Common myeloid progenitor, CD34-positive (primary cell): ENCODE measurements around the gene WFDC9. TPM values are rescaled to one million over a fixed set of nuclear protein-coding genes. Genes with fewer than 3 reads are reported as not detected.
"Not testable (repeated sequence)": the region's sequence is repeated elsewhere in the genome, so short reads cannot be mapped to it uniquely, and the experiment has no call there.

Experiments
- CTCF ChIA-PET: fragments of 350-600 bp; sonication (Branson Sonifier 250); formaldehyde crosslinking; loops from one replicate; lab custom pipeline; 2021; ENCODE audit warnings: antibody characterized with exemption; lab: Charles Lee
- POLR2A ChIA-PET: fragments of 350-600 bp; sonication (Branson Sonifier 250); formaldehyde crosslinking; loops from one replicate; lab custom pipeline; 2021; ENCODE audit warnings: antibody characterized with exemption; lab: Charles Lee
- DNase-seq, 3 donors: peaks; one replicate each; pipeline versions ENCODE4 v3.0.0 to v3.0.0-alpha.2; 2013
- H3K27ac ChIP-seq, 2 experiments: 1 replicate in 1 of 2; 2 replicates in 1 of 2; pipeline ENCODE4 v1.7.0; 2013; ENCODE audit warnings: inconsistent platforms in 2 of 2, low read length in 2 of 2, mild to moderate bottlenecking in 2 of 2, low read depth in 1 of 2, moderate library complexity in 1 of 2; ENCODE audit not compliant: severe bottlenecking in 2 of 2, insufficient read depth in 1 of 2, poor library complexity in 1 of 2
- H3K27me3 ChIP-seq, 5 experiments: replicated peaks in 2 of 5; 1 replicate in 3 of 5; 2 replicates in 2 of 5; pipeline versions ENCODE4 v1.6.1 to v1.7.0; 2013; ENCODE audit warnings: low read length in 4 of 5, mild to moderate bottlenecking in 2 of 5, moderate library complexity in 2 of 5, inconsistent platforms in 1 of 5; ENCODE audit not compliant: insufficient read depth in 5 of 5, control insufficient read depth in 4 of 5
- H3K36me3 ChIP-seq, 4 experiments: 1 replicate in 2 of 4; 2 replicates in 2 of 4; pipeline versions ENCODE4 v1.6.1 to v1.7.0; 2013; ENCODE audit warnings: low read length in 3 of 4, control low read depth in 1 of 4, mild to moderate bottlenecking in 1 of 4; ENCODE audit not compliant: control insufficient read depth in 4 of 4, insufficient read depth in 4 of 4
- H3K4me1 ChIP-seq, 4 experiments: 1 replicate in 3 of 4; 2 replicates in 1 of 4; pipeline versions ENCODE4 v1.6.1 to v1.7.1; 2013; ENCODE audit warnings: low read length in 3 of 4, mild to moderate bottlenecking in 3 of 4, control low read depth in 1 of 4, inconsistent platforms in 1 of 4, moderate library complexity in 1 of 4; ENCODE audit not compliant: control insufficient read depth in 4 of 4, insufficient read depth in 4 of 4; ENCODE audit errors: control extremely low read depth in 1 of 4
- H3K4me3 ChIP-seq, 7 experiments: 1 replicate in 4 of 7; 2 replicates in 3 of 7; pipeline versions ENCODE4 v1.5.1 to v1.7.0; 2013; ENCODE audit warnings: mild to moderate bottlenecking in 7 of 7, low read length in 6 of 7, moderate library complexity in 6 of 7, inconsistent platforms in 2 of 7, low read depth in 2 of 7, control low read depth in 1 of 7; ENCODE audit not compliant: insufficient read depth in 4 of 7, control insufficient read depth in 1 of 7; ENCODE audit errors: extremely low read depth in 1 of 7
- H3K9me3 ChIP-seq, 5 experiments: 1 replicate in 4 of 5; 2 replicates in 1 of 5; pipeline versions ENCODE4 v1.6.1 to v1.7.1; 2013; ENCODE audit warnings: low read length in 4 of 5, mild to moderate bottlenecking in 2 of 5, inconsistent platforms in 1 of 5, low read depth in 1 of 5, moderate library complexity in 1 of 5; ENCODE audit not compliant: control insufficient read depth in 4 of 5, insufficient read depth in 2 of 5; ENCODE audit errors: control extremely low read depth in 1 of 5
- WGBS: methylation state at CpG from one replicate; pipeline ENCODE4 v1.1.5; 2013; ENCODE audit not compliant: insufficient coverage; 5-methylcytosine and 5-hydroxymethylcytosine counted together
- polyA plus RNA-seq: library from polyadenylated mRNA; unstranded; fragments of 120-200 nt; gene quantifications from one replicate; pipeline ENCODE4 v1.2.1, GENCODE V29; 2013

WFDC9 gene
- polyA plus RNA-seq, result not detected

DNA sequence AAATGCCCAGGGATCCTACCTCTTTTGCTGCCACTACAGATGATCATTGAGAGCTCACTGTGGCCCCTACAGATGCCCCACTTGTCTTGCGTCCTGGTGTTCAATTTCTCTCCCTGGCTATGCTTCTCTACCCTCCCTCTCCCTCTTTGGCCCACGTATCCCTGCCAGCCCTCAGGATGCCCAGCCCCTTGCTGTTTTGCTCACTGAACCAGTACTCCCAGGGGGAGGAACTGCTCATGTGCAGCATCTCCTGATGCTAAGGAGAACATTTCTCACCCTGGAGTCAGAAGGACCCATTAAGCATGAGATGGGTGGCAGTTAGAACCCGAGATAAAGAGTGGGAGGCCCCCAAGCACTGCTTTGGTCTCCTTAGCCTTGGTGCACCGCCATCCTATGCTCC is at the start of gene WFDC9:
WFDC9 (minus strand) TSS at position 101 of the 400 bp plus-strand sequence. CDS start 21,103 bp downstream, outside the sequence.
- ChIA-PET POLR2A (no interaction called here), CTCF (no interaction called here)
- Histone ChIP-seq H3K27ac (no peak within 1 kb of the TSS), H3K9me3 (no peaks in the 10 kb centered on the region), H3K4me1 (no peaks in the 10 kb centered on the region), H3K27me3 (peaks cover 0 to 2% (median 0%) of the 10 kb centered on the region in 5 experiments), H3K36me3 (no peaks in the 10 kb centered on the region), H3K4me3 (no peak within 1 kb of the TSS)
- DNase-seq, result no peak
- WGBS, result 96% methylated on average over 4 of the region's 4 CpGs

DNA sequence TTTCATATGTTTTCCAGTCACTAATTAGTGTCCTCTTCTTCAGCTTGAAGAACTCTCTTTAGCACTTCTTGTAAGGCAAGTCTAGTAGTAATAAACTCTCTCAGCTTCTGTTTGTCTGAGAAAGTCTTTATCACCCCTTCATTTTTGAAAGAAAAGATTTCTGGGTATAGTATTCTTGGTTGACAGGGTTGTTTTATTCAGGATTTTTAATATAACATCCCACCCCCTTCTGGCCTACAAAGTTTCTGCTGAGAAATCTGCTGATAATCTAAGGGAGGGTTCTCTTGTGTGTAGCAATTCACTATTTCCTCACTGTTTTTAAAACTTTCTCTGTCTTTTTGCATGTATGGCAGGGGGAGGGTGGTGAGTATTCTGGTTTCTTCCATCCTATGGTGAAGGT is 48.6 kb upstream of the WFDC9 start:
- H3K9me3 ChIP-seq, result peaks cover 5 to 34% (median 14%) of the 10 kb centered on the region in 5 experiments
- H3K4me3 ChIP-seq, result no peak overlapping the region
- no peaks in the 10 kb centered on the region for H3K36me3 ChIP-seq
- no peak overlapping the region for H3K27ac ChIP-seq
- CTCF ChIA-PET, result interaction anchor here (0.6 kb wide), 1 partner anchor 91 kb away, joined by 3 read pairs; no protein-coding TSS in a partner anchor
- POLR2A ChIA-PET, result no interaction called here
- no peaks in the 10 kb centered on the region for H3K4me1 ChIP-seq
- no peak for DNase-seq
- peaks cover 0 to 2% (median 0%) of the 10 kb centered on the region in 5 experiments for H3K27me3 ChIP-seq

DNA sequence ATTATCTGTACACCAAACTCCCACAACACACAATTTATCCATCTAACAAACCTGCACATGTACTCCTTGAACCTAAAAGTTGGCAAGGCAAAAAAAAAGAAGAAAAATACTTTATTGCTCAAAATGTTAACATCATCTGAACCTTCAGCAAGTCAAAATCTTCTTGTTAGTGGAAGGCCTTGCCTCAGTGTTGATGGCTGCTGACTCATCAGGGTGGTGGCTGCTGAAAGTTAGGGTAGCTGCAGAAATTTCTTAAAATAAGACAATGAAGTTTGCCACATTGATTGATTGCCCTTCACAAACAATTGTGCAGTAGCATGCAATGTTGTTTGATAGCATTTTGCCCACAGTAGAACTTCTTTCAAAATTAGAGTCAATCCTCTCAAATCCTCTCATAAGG is 41.7 kb upstream of the WFDC9 start:
- no peak overlapping the region for H3K4me3 ChIP-seq
- peaks cover 0 to 11% (median 0%) of the 10 kb centered on the region in 5 experiments for H3K9me3 ChIP-seq
- no peaks in the 10 kb centered on the region for H3K36me3 ChIP-seq
- H3K4me1 ChIP-seq, result no peaks in the 10 kb centered on the region
- no peak for DNase-seq
- ChIA-PET POLR2A (interaction anchor here (0.7 kb wide), 1 partner anchor 506 kb away, joined by 6 read pairs; no protein-coding TSS in a partner anchor), CTCF (interaction anchor here (0.7 to 1.2 kb wide), 2 partner anchors 98 to 723 kb away, joined by 3 read pairs; no protein-coding TSS in a partner anchor)
- H3K27ac ChIP-seq, result no peak overlapping the region
- peaks cover 0 to 3% (median 0%) of the 10 kb centered on the region in 5 experiments for H3K27me3 ChIP-seq

DNA sequence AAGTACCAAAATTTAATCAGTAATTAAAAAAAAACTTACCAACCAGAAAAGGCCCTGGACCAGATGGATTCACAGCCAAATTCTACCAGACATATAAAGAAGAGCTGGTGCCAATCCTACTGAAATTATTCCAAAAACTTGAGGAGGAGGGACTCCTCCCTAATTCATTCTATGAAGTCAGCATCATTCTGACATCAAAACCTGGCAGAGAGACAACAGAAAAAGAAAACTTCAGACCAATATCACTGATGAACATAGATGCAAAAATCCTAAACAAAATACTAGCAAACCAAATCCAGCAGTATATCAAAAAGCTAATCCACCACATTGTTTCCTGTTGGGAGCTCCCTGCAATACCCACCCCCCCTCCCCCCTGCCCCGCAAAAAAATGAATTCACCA is 39.1 kb upstream of the WFDC9 start, which contains the start of gene WFDC11:
WFDC11 (minus strand) TSS at position 101 of the 400 bp plus-strand sequence. CDS start 19,639 bp downstream, outside the sequence.
- ChIA-PET CTCF (no interaction called here), POLR2A (no interaction called here)
- peaks cover 0 to 3% (median 0%) of the 10 kb centered on the region in 5 experiments for H3K9me3 ChIP-seq
- no peak for DNase-seq
- no peaks in the 10 kb centered on the region for H3K4me1 ChIP-seq
- peaks cover 0 to 3% (median 0%) of the 10 kb centered on the region in 5 experiments for H3K27me3 ChIP-seq
- H3K4me3 ChIP-seq, result no peak within 1 kb of the TSS
- WGBS, result no CpG with 5 or more reads among the region's 1 CpG
- no peaks in the 10 kb centered on the region for H3K36me3 ChIP-seq
- H3K27ac ChIP-seq, result no peak within 1 kb of the TSS

DNA sequence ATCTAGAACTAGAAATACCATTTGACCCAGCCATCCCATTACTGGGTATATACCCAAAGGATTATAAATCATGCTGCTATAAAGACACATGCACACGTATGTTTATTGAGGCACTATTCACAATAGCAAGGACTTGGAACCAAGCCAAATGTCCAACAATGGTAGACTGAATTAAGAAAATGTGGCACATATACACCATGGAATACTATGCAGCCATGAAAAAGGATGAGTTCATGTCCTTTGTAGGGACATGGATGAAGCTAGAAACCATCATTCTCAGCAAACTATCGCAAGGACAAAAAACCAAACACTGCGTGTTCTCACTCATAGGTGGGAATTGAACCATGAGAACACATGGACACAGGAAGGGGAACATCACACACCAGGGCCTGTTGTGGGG is 26.0 kb upstream of the WFDC9 start:
- no CpG with 5 or more reads among the region's 3 CpGs for WGBS
- H3K9me3 ChIP-seq, H3K27me3 ChIP-seq, DNase-seq, H3K4me3 ChIP-seq, H3K36me3 ChIP-seq, H3K27ac ChIP-seq, POLR2A ChIA-PET, H3K4me1 ChIP-seq: not testable (repeated sequence)
- CTCF ChIA-PET, result interaction anchor here (0.6 kb wide), 1 partner anchor 253 kb away, joined by 3 read pairs; no protein-coding TSS in a partner anchor

DNA sequence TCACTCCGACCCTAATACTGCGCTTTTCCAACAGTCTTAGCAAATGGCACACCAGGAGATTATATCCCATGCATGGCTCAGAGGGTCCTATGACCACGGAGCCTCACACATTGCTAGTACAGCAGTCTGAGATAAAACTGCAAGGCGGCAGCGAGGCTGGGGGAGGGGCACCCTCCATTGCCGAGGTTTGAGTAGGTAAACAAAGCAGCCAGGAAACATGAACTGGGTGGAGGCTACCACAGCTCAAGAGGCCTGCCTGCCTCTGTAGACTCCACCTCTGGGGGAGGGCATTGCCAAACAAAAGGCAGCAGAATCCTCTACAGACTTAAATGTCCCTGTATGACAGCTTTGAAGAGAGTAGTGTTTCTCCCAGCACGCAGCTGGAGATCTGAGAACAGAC is 20.6 kb upstream of the WFDC9 start:
- H3K9me3 ChIP-seq, H3K36me3 ChIP-seq, DNase-seq, H3K27ac ChIP-seq, H3K4me3 ChIP-seq, H3K27me3 ChIP-seq, H3K4me1 ChIP-seq, POLR2A ChIA-PET, CTCF ChIA-PET: not testable (repeated sequence)
- 87% methylated on average over 7 of the region's 7 CpGs for WGBS

DNA sequence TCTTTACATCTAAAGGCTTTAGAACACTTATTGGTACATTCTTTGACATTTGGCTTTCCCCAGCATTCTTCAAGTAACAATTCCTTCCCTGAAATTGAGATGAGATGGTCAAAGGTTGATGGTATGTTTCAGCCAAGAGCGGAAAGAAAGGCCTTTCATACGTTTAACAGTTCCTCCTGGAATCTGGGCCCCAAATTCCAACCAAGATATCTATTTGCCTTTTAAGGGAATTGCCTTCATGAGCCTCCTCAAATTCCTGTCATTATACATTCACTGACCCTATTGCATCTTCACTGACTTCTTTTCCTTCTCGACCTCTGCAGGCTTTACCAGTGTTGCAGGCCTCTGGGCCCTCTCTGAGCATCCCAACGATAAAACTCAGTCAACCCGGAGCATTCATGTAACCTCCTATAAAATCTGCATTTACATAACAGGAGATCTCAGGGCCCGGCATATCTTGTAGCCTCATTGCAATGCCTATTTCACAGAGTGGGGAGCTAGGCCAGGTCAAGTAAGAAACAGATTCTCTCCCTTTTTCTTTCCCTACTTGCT is 18.3 kb upstream of the WFDC9 start:
- Histone ChIP-seq H3K9me3 (peaks cover 0 to 1% (median 0%) of the 10 kb centered on the region in 5 experiments), H3K4me3 (no peak overlapping the region), H3K36me3 (no peaks in the 10 kb centered on the region), H3K4me1 (no peaks in the 10 kb centered on the region), H3K27me3 (no peaks in the 10 kb centered on the region), H3K27ac (no peak overlapping the region)
- ChIA-PET CTCF (no interaction called here), POLR2A (no interaction called here)
- DNase-seq, result no peak
- 100% methylated on average over 2 of the region's 6 CpGs for WGBS
